Esophagus mucosa (tissue), 1 donor: Measurements from ENCODE around the gene SCAI. TPM values are rescaled to one million over a fixed set of nuclear protein-coding genes. Genes with fewer than 3 reads are reported as not detected.
"Not testable (repeated sequence)": the region's sequence is repeated elsewhere in the genome, so short reads cannot be mapped to it uniquely, and the experiment has no call there.

Experiments used
- ATAC-seq: fragments of 200-7000 bp; cut with Tn5 transposase; one replicate; pipeline ENCODE4 v1.9.1; 2020
- total RNA-seq: library from RNA; stranded (reverse); gene quantifications from one replicate; pipeline ENCODE4 v1.2.4, GENCODE V29; 2023
- donor health status: DM: yes; HTN: yes; CAD: no.

The SCAI gene
- total RNA-seq, 1 donor from 2014 or later, result 3.0 TPM

DNA sequence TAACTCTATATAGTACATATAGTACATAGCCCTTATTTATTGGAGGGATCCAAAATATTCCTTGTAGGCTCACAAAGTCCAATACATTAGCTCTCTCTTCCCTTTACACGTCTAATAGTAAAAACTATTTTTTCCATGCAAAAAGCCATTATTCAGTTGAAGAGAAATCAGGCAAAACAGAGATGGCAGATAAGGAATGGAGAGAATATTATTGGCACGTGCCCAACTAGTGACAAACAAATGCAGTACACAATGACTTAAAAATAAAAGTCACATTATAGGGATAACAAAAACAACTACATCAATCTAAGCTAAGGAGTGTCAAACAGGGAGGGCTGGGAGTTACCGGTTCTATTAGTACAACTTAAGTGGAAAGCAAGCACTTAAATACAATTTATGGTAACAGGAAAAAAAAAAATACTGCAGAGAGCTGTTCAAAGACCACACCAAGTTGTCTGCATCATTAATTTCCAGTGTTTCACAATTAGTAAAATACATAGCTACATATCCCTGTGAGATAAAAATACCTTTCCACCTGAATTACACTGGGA lies 4.1 kb upstream of the SCAI start:
- ATAC-seq, result no peak

DNA sequence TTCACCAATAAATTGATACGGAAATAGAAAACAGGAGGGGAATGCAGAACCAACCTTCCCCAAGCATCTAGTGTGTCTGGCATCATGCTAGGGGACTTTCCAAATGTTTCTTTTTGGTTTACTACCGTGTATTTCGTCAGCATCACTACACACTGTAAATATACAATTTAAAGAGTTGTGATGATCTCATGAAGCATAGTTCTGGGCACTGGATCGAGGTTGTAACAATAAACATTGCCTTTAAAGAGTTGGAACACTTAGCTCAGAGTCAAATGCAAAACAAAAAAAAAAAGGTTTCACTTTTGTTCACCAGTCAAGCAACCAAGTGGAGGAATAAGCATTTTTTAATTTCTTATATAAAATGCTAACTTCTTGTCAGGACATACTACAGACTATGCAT lies 2.9 kb upstream of the SCAI start:
- no peak for ATAC-seq

DNA sequence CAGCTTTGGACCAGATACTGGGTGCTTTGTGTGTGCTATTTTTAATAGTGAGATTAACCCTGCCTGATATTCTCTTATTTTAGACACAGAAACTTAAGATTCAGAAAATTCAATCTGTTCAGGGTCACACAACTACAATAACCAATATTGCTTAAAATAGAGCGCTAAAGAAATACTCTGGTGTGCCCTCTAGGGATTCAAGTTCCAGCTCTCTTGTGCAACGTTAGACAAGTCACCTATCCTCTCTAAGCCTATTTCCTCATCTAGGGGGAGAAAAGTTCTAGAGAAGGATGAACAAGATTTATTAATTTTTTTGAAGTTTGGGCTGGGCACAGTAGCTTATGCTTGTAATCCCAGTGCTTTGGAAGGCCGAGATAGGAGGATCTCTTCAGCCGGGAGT lies 2.1 kb upstream of the SCAI start:
- no peak for ATAC-seq

DNA sequence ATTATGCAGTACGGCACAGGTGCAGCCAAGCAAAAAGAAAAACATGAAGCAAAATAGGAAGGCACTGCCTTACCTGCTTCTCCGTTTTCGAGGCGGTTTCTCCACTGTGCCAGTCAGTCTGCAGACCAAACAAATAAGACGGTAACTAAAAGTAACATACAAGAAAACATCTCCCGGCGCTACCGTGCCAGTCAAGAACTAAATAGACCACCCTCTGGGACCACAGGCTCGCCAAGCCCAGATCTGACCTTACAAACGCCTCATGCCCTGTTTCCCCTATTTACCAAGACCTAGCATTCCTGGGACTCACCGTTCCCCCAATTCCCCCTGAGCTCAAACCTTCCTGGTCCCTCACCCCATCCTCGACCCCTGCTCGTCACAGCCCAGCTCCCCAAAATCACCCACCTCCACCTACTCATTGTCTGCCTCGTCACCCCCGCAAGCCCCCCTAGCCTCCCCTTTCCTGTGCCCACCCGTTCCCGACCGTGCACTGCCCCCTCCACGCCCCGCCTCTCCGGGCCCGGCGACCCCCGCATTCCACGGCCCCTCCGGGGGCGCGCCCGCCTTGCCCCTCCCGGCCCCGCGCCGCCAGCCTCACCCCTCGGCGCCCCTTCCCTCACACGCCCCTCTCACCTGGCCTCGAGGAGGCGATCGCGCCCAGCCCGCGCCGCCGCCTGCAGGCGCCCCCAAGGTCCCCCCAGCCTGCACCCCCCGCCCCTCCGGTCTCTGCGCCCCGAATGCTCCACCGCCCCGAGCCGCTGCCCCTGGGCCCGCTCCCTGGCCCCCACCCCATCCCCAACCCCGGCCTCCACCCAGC lies 560 bp downstream of the SCAI start:
- no peak for ATAC-seq

DNA sequence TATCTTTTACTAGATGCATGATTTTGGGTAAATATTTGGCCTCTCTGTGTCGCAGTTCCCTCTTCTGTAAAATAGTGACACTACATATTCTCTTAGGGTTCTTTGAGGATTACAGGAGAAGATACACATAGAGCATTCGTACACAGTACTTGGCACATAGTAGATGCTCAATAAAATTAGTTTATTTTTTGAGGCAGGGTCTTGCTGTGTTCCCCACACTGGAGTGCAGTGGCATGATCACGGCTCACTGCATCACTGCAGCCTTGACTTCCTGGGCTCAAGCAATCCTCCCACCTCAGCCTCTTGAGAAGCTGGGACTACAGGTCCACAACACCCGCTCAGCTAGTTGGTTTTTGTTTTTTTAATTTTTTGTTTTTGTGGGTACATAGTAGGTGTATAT lies 1.6 kb downstream of the SCAI start:
- ATAC-seq, result no peak

DNA sequence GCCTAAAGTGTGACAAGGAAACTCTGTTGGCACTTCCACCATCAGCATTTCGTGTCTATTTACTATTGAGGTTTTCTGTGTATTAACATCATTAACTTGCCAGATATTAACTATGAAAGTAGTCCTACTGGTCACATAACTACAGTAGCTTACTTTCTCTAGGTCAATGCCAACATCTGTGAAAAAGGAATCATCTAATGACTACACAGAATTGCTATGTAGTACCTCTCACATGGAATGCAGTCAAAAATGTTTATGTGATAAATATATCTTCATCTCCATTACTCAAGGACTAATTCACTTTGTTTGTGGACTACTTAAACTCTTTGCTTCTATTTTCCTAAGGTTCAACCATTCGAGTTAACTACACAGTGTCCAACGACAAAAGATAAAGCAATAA lies 2.1 kb downstream of the SCAI start:
- ATAC-seq, result no peak

DNA sequence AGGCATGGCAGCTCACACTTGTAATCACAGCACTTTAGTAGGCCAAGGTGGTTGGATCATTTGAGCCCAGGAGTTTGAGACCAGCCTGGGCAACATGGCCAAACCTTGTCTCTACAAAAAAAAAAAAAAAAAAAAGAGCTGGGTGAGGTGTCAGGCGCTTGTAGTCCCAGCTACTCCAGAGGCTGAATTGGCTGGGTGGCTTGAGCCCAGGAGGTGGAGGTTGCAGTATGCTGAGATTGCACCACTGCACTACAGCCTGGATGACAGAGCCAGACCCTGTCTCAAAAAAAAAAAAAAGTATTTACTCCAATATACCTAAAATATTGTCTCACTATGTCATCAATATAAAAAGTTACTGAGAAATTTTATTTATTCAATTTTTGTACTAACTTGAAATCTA lies 2.8 kb downstream of the SCAI start:
- no peak for ATAC-seq

DNA sequence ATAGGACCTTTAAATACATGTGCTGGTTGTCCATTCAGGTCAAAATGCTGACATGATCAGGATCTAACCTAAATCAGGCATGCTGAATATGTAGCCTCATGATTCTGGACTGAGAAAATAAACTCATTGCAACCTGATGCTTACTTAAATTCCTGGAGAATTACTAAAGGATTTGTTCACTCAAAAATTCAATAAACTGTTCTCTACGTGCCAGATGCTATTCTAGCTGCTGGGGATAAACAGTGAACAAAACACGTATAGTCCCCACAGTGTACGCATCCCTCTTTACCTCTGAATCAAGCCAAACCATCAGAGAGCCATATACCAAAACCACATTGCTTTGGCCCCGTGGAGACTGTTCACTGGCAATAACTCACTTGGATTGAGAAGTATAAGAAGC lies 6.1 kb downstream of the SCAI start:
- no peak for ATAC-seq

DNA sequence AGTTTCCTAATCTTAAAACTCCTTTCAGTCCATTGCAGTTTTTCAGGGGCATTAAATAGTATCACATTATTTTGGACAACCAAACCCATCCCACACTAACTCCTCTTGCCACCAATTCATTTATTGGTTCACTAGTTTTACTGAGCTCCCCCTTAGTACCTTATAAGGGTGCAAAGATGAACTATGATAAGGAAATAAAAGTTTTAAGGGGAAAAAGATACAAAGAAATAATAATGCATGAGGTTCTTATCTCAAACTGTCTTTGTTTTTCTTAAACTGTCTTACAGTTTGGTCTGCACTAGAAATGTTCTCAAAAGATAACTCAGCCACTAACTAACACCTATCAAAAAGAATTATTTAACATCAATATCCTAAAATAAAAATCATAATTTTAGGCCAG lies 8.4 kb downstream of the SCAI start:
- no peak for ATAC-seq

DNA sequence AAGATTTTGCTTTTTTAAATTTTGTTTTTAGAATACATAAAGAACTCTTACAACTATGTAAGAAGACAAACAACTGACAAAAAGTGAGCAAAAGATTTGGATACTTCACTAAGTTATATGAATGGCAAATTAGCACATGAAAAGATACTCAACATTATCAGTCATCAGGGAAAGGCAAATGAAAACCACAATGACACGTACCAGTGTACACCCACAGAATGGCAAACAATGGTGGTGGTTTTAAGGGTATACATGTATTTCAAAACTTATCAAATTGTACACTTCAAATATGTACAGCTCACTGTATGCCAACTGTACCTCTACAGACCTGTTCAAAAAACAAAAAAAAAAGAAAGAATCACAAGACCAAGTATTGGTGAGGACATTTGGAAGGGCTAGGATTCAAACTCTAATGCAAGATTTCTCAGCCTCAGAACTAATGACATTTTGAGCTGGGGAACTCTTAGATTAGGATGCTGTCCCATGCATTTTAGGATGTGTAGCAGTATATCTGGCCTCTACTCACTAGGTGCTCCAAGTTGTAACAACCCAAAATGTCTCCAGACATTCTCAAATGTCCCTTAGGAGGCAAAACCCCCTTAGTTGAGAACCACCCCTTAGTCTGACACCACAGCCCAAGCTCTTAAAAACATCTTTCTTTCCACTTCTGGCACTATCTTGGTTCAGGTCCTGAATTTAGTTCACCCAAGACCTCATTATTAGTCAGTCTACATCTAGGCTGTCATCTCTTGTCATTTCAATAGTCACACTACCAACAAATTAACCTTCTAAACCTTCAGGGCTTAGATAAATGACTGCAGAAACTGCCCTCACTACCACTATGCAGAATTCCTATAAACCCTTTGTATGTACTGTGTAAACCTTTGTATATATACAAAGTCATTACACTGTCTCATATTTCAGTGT lies 9.7 kb downstream of the SCAI start:
- no peak for ATAC-seq

DNA sequence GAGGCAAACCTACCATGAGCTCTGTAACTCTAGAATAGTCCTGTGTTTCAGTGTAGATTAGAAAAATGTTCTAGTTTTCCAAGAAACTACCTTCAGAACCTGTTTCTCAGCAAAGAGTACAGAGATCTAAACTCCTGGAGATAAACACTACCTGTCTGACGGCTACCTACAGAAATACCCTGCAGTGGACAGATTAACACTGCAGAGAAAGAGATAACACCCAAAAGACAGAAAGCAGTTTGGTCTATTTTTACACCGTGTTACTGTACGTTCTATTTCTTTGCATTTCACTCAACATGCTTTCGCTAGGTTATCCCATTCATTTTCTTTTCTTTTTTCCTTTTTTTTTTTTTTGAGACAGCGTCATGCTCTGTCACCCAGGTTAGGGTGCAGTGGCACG lies 11.6 kb downstream of the SCAI start:
- no peak for ATAC-seq

DNA sequence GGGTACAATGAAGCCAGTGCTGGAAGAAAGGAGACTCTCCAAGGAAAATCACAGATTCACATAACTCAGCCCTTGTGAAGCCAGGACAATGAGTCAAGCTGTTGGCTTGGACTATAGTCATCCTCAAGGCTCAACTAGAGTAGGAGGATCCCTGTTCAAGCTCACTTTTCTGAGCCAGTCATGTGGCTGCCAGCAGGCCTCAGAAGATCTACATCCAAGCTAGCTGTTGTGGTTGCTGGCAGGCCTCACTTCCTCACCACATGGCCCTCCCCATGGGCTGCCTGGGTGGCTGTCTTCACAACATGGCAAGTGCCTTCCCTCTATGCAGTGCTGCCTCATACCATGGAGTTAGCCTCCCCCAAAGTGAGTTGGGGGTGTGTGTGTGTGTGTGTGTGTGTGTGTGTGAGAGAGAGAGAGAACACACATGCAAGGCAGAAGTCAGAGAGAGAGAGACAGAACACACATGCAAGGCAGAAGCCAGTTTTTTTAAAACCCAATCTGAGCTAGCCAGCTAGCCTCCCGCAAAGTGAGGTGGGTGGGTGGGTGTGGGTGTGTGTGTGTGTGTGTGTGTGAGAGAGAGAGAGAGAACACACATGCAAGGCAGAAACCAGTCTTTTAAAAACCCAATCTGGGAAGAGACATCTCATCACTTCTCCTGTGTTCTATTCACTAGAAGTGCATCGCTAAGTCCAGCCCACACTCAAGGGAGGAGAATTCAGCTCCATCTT lies 17.1 kb downstream of the SCAI start:
- ATAC-seq, result peak; percentile 81

DNA sequence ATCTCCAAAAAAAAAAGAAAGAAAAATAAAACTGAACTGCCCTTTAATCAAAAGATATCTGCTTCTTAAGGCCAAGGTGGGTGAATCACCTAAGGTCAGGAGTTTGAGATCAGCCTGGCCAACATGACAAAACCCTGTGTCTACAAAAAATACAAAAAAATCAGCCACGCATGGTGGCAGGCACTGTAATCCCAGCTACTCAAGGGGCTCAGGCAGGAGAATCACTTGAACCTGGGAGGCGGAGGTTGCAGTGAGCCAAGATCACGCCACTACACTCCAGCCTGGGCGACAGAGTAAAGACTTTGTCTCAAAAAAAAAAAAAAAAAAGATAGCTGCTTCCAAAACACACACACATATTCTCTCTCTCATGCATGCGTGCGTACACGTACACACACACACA lies 17.8 kb downstream of the SCAI start:
- ATAC-seq, result no peak

DNA sequence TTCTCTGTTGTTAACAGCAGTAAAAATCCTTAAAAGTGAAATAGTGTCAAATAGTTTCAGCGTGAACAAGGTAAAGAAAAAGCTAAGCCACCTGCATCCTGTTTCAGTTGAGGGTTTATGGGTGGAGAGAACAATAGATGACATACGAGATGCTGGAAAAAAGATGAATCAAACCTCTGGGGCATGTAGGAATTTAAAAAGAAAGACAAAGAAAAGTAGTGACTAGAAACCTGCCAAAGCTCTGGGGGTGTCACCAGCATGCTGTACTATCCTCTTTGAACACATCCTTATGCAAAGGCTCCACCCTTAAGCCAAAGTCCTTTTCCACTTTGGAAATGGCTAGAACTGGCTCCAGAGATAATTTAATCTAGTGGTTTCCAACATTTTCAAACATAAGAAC lies 22.2 kb downstream of the SCAI start:
- ATAC-seq, result no peak

DNA sequence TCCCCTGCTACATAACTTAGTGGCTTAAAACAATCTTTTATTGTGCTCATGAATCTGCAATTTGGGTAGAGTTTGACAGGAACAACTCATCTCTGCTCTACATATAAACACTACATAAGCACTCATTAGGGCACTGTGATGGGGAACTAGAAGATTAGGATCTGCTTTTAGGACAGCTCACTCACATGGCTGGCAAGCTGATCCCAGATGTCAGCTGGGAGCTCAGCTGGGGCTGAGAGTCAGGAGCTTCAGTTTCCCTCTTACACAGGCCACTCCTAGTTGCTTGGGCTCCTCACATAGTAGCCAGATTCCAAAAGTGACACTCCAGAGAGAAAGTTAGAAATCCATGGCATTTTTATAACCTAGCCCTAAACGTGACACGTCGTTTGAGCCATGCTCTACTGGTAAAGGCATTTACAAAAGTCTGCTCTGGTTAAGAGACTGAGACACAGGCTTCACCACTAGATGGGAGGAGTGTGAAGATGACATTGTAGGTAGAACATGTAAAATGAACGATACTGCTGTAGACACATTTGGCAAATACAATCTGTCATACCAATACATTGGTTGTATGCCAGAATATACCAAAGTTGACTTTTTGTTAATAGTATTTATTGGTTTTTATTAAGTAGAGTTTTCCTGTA lies 23.6 kb downstream of the SCAI start:
- no peak for ATAC-seq

DNA sequence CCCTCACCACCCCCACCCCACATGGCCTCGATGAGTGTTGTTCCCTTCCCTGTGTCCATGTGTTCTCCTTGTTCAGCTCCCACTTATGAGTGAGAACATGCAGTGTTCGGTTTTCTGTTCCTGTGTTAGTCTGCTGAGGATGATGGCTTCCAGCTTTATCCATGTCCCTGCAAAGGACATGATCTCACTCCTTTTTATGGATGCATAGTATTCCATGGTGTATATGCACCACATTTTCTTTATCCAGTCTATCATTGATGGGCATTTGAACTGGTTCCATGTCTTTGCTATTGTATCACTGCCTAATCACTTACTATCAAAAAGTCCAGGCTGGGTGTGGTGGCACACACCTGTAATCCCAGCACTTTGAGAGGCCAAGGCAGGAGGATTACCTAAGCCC lies 24.6 kb downstream of the SCAI start:
- ATAC-seq, result not testable (repeated sequence)

DNA sequence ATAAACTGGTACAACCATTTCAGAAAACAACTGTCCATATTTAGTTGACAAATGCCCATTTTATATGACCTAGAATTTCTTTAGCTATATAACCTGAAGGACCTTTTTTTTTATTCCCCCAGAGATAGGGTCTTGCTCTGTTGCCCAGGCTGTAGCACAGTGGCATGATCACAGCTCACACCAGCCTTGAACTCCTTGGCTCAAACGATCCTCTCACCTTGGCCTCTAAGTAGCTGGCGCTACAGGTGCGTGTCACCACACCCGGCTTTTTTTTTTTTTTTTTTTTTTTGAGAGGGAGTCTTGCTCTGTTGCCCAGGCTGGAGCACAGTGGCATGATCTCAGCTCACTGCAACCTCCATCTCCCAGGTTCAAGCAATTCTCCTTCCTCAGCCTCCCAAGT lies 28.8 kb downstream of the SCAI start:
- not testable (repeated sequence) for ATAC-seq

DNA sequence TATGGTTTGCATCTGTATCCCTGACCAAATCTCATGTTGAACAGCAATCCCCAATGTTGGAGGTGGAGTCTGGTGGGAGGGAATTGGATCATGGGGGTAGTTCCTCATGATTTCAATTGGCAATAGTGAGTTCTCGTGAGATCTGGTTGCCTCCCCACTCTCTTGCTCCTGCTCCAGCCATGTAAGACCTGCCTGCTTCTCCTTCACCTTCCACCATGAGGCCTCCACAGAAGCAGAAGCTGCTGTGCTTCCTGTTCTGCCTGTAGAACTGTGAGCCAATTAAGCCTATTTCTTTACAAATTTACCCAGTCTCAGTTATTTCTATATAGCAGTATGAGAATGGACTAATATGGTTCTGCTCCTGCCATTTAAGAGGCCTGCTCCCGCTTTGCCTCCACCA lies 32.9 kb downstream of the SCAI start:
- ATAC-seq, result no peak

DNA sequence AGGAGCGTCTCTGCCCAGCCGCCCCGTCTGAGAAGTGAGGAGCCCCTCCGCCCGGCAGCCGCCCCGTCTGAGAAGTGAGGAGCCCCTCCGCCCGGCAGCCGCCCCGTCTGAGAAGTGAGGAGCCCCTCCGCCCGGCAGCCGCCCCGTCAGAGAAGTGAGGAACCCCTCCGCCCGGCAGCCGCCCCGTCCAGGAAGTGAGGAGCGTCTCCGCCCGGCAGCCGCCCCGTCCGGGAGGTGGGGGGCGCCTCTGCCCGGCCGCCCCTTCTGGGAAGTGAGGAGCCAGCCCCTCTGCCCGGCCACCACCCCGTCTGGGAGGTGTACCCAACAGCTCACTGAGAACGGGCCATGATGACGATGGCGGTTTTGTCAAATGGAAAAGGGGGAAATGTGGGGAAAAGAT lies 34.8 kb downstream of the SCAI start:
- ATAC-seq, result not testable (repeated sequence)

DNA sequence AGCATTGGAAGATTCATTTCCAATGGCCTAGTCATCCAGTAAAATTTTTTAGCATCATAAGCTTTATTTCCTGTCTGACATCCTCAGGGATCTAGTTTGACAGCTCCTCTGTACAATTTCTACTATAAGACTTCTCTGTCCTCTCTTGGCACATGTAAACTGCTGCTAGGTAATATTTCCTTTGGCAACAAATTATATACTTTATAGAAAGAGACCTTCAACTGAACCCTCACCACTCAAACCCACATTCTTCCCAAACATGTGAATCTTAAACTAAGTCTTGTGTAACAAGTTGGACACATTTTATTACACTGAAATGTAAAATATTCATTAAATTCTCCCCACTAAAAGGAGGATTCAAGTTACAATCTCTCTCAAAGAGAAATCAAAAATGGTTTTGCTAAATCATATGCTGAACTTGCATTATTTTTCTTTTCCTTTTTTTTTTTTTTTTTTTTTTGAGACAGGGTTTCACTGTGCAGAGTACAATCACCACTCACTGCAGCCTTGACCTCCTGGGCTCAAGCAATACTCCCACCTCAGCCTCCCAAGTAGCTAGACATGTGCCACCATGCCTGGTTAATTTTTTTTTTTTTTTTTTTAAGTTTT lies 36.9 kb downstream of the SCAI start:
- no peak for ATAC-seq

DNA sequence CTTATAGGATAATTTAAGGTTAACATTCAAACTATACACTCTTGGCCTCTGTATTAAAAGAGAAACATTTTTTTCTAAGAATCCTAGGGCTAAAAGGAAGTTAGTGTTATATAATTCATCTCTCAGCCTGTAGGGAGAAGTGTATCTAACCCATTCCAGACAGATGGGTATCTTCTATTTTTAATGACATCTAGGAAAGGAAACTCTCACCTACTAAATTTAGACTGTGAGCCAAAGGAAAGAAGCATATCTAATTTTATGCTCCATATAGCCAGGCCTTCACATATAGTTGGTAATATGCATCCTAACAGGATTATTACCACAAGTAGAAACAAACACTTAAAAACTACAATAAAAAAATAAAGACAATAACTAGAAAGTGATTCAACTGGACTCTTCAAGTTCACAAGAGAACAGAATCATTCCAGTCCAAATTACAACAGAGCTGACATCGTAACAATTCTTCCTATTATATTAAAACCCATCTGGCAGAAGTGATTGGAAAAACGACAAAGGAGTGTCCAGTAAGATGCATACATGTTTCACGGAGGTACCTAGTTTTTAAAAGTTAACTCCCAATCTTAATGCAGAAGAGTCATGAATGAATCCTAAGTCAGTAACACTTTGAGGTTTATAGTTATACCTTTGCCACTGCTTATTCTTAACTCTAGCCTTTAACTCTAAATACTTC lies 39.4 kb downstream of the SCAI start:
- ATAC-seq, result no peak
